SK-N-MC (cell line): Measurements from ENCODE around the gene CDKN2AIP.

ENCODE experiments used
- EZH2 ChIP-seq: fragments of 200-600 bp; sonication (generic); IDR thresholded peaks from one replicate; pipeline ENCODE4 v1.6.1; 2017; ENCODE audit warnings: antibody characterized with exemption
- FOXP2 ChIP-seq: optimal IDR thresholded peaks from 2 replicates; pipeline ENCODE3; 2011; ENCODE audit warnings: mild to moderate bottlenecking, moderate library complexity; ENCODE audit not compliant: insufficient read depth; ENCODE audit errors: extremely low read length, control extremely low read depth
- POLR2AphosphoS5 ChIP-seq: IDR thresholded peaks from 2 replicates; pipeline ENCODE4 v1.6.1; 2012; ENCODE audit warnings: mild to moderate bottlenecking, low read depth, low read length, borderline replicate concordance

GRCh38 chr4:183458005-183458404 lies 13.6 kb downstream of the CDKN2AIP start:
- TF ChIP-seq EZH2: no peak
- no peak for TF ChIP-seq POLR2AphosphoS5
- TF ChIP-seq FOXP2: no peak
